Measurements from ENCODE around the gene LIFR. TPM values are rescaled to one million over a fixed set of nuclear protein-coding genes. Genes with fewer than 3 reads are reported as not detected.

Gene LIFR
- total and polyA plus RNA-seq, 12 donors = 9.2 to 118 (median 59.0) TPM

GRCh38 chr5:38534156-38534453, 22.3 kb downstream of the LIFR start:
- no peak for TF ChIP-seq POLR2A (IDR thresholded peaks at IDR 0.05)
- Histone ChIP-seq H3K27me3 (no peaks in the 10 kb centered on the region), H3K9me3 (replicated peaks in 1 of 3) (peaks cover 0 to 5% (median 0%) of the 10 kb centered on the region in 3 donors), H3K36me3 (replicated peaks in 1 of 2) (no peaks in the 10 kb centered on the region), H3K4me1 (replicated peaks in 1 of 2) (peaks cover 0 to 54% of the 10 kb centered on the region in 2 donors), H3K4me3 (no peak overlapping the region), H3K27ac (peak overlapping the region in 1 of 5 donors; percentile 19)
- WGBS, 4 donors = 73 to 85% (median 81%) methylated on average over 1 of the region's 1 CpG
- intact Hi-C loops (cut with DNase I) = no loop called here
- DNase-seq = no peak

- intact Hi-C loops (cut with DNase I) = no loop called here
- Histone ChIP-seq H3K9me3 (replicated peaks in 1 of 3) (peaks cover 0 to 5% (median 0%) of the 10 kb centered on the region in 3 donors), H3K36me3 (replicated peaks in 1 of 2) (no peaks in the 10 kb centered on the region), H3K27me3 (no peaks in the 10 kb centered on the region), H3K27ac (peak overlapping the region in 1 of 5 donors; percentile 19), H3K4me3 (no peak overlapping the region), H3K4me1 (replicated peaks in 1 of 2) (peaks cover 0 to 48% of the 10 kb centered on the region in 2 donors)
- no peak for DNase-seq
- 57 to 75% (median 67%) methylated on average over 8 of the region's 8 CpGs for WGBS, 4 donors
- TF ChIP-seq CTCF (IDR thresholded peaks at IDR 0.05) (no peak), POLR2A (IDR thresholded peaks at IDR 0.05) (no peak)
Observed at GRCh38 chr5:38533286-38534155, 22.9 kb downstream of the LIFR start.

GRCh38 chr5:38532165-38532669, 24.2 kb downstream of the LIFR start:
- H3K27ac ChIP-seq = peak overlapping the region in 2 of 5 donors; percentile 19 to 33
- WGBS, 4 donors = 55 to 64% (median 62%) methylated on average over 8 to 9 of the region's 9 CpGs
- peaks cover 0 to 5% (median 0%) of the 10 kb centered on the region in 3 donors for H3K9me3 ChIP-seq (replicated peaks in 1 of 3)
- H3K4me3 ChIP-seq = no peak overlapping the region
- H3K27me3 ChIP-seq = no peaks in the 10 kb centered on the region
- H3K36me3 ChIP-seq (replicated peaks in 1 of 2) = no peaks in the 10 kb centered on the region
- peak in 2 of 7 donors; percentile 16 to 26 for DNase-seq
- intact Hi-C loops (cut with DNase I) = no loop called here
- peaks cover 0 to 38% of the 10 kb centered on the region in 2 donors for H3K4me1 ChIP-seq (replicated peaks in 1 of 2)
- no peak for TF ChIP-seq CTCF (IDR thresholded peaks at IDR 0.05)
- TF ChIP-seq POLR2A (IDR thresholded peaks at IDR 0.05) = no peak

GRCh38 chr5:38531518-38531917, 24.9 kb downstream of the LIFR start:
- intact Hi-C loops (cut with DNase I) = no loop called here
- peaks cover 0 to 31% of the 10 kb centered on the region in 2 donors for H3K4me1 ChIP-seq (replicated peaks in 1 of 2)

More at GRCh38 chr5:38531518-38531917, 24.9 kb downstream of the LIFR start:
- Histone ChIP-seq H3K27ac (peak overlapping the region in 1 of 5 donors; percentile 19), H3K9me3 (replicated peaks in 1 of 3) (peaks cover 0 to 5% (median 0%) of the 10 kb centered on the region in 3 donors), H3K36me3 (replicated peaks in 1 of 2) (peaks cover 0 to 3% of the 10 kb centered on the region in 2 donors), H3K27me3 (no peaks in the 10 kb centered on the region), H3K4me3 (no peak overlapping the region)
- 84 to 91% (median 86%) methylated on average over 3 of the region's 3 CpGs for WGBS, 4 donors
- no peak for DNase-seq
- no peak for TF ChIP-seq CTCF (IDR thresholded peaks at IDR 0.05)
- no peak for TF ChIP-seq POLR2A (IDR thresholded peaks at IDR 0.05)
